Fibroblast of skin of scalp (primary cell): Measurements from ENCODE around the gene TTC39C. TPM values are rescaled to one million over a fixed set of nuclear protein-coding genes. Genes with fewer than 3 reads are reported as not detected.
A peak's percentile ranks its signal among the peaks of the same experiment; 100 is the strongest.

ENCODE experiments used
- DNase-seq: peaks from one replicate; pipeline ENCODE4 v3.0.0-alpha.2; 2013
- polyA plus RNA-seq, 2 experiments: library from polyadenylated mRNA; unstranded; fragments of 120-200 nt; gene quantifications; one replicate each; pipeline ENCODE4 v1.2.1, GENCODE V29; 2013; ENCODE audit not compliant: insufficient read length in 2 of 2

The TTC39C gene
- 9.3 TPM for polyA plus RNA-seq (2013, experiment 1 of 2; ENCODE audit: insufficient read length)
- 8.7 TPM for polyA plus RNA-seq (2013, experiment 2 of 2; ENCODE audit: insufficient read length)

- peak; percentile 64 for DNase-seq
Observed at GRCh38 chr18:24014062-24014985, at the start of gene TTC39C. Gene TTC39C (plus strand): TSS chr18:24014754. CDS start chr18:24014872, 118 bp downstream.

- DNase-seq = no peak
Observed at GRCh38 chr18:23966909-23967308, 47.6 kb upstream of the TTC39C start.

GRCh38 chr18:23967321-23968089 lies 47.0 kb upstream of the TTC39C start:
- DNase-seq = no peak

- DNase-seq = no peak
Observed at GRCh38 chr18:23968638-23969604, 45.6 kb upstream of the TTC39C start.

- no peak for DNase-seq
Observed at GRCh38 chr18:23969664-23970063, 44.9 kb upstream of the TTC39C start.

GRCh38 chr18:23970161-23971096 lies 44.1 kb upstream of the TTC39C start:
- DNase-seq = no peak

GRCh38 chr18:23971097-23971440 lies 43.5 kb upstream of the TTC39C start:
- no peak for DNase-seq

GRCh38 chr18:23971666-23972230 lies 42.8 kb upstream of the TTC39C start:
- no peak for DNase-seq

GRCh38 chr18:23972453-23972852 lies 42.1 kb upstream of the TTC39C start:
- no peak for DNase-seq

GRCh38 chr18:23977103-23977502 lies 37.5 kb upstream of the TTC39C start:
- DNase-seq = no peak

- no peak for DNase-seq
Observed at GRCh38 chr18:23977719-23978483, 36.7 kb upstream of the TTC39C start.

- DNase-seq = no peak
Observed at GRCh38 chr18:23981369-23981980, 33.1 kb upstream of the TTC39C start.

GRCh38 chr18:23982155-23983079 lies 32.1 kb upstream of the TTC39C start:
- peak; percentile 44 for DNase-seq

GRCh38 chr18:23983112-23983511 lies 31.4 kb upstream of the TTC39C start:
- DNase-seq = no peak

- no peak for DNase-seq
Observed at GRCh38 chr18:23986600-23987359, 27.8 kb upstream of the TTC39C start.

- DNase-seq = peak; percentile 11
Observed at GRCh38 chr18:23990474-23991410, 23.8 kb upstream of the TTC39C start.
